ENCODE results near the gene LMF1.

- TF ChIP-seq CTCF (IDR thresholded peaks at IDR 0.05; ENCODE audit: poor library complexity, severe bottlenecking) (no peak), RAD21 (conservative IDR thresholded peaks at IDR 0.05) (no peak), REST (IDR thresholded peaks at IDR 0.05; ENCODE audit: borderline replicate concordance) (no peak), EP300 (conservative IDR thresholded peaks at IDR 0.05; ENCODE audit: poor library complexity, severe bottlenecking) (no peak), TAF1 (IDR thresholded peaks at IDR 0.05; ENCODE audit: low read depth) (no peak)
These were observed 81.2 kb downstream of the LMF1 start for GRCh38 chr16:889586-889985.

All from neural cell (in vitro differentiated cells).